ENCODE data around the gene BANP.
"Not testable (repeated sequence)": the region's sequence is repeated elsewhere in the genome, so short reads cannot be mapped to it uniquely, and the experiment has no call there.

BANP gene

GRCh38 chr16:87921236-87921773 is 29.9 kb upstream of the BANP start:
- Mint-ChIP-seq H3K27ac (no peak overlapping the region), H3K9me3 (no peaks in the 10 kb centered on the region), H3K36me3 (no peaks in the 10 kb centered on the region), H3K4me3 (no peak overlapping the region), H3K27me3 (peaks cover 58% of the 10 kb centered on the region), H3K4me1 (peaks cover 6% of the 10 kb centered on the region)
- CTCF ChIA-PET = interaction anchor here (0.9 kb wide), 1 partner anchor 10 kb away, joined by 3 read pairs; no protein-coding TSS in a partner anchor
- no peak for DNase-seq

DNA sequence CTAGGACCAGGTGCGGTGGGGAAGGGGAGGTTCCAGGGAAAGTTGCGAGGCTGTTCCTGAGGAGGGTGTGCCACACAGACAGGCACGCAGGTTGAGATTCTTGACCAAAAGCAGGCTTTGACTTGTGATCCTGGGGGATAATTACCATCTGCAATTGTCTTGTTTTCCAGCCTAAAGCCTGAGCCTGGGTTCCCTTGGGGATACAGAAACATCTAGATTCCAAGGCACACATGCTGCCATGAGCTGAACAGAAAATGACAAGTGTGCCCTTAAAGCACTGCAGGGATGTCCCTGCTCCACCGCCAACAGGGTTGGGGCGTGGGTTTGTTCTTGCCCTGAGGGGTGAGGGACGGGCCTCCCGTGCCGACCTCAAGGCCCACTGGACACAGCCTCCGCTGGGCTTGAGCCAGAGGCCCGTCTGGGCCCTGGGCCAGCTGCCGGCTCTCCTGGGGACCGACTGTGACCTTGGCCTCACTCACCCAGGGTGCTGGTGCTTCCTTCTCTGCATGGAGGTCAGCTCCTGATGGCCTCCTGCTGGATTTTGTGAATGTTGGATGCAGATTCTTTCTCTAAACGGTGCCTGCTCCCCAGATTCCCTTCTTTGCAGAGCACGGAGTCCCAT is 28.9 kb upstream of the BANP start:
- H3K36me3 Mint-ChIP-seq = no peaks in the 10 kb centered on the region
- DNase-seq = no peak
- H3K9me3 Mint-ChIP-seq = no peaks in the 10 kb centered on the region
- peaks cover 9% of the 10 kb centered on the region for H3K4me1 Mint-ChIP-seq
- no peak overlapping the region for H3K27ac Mint-ChIP-seq
- CTCF ChIA-PET = no interaction called here
- no peak overlapping the region for H3K4me3 Mint-ChIP-seq
- peaks cover 68% of the 10 kb centered on the region for H3K27me3 Mint-ChIP-seq

GRCh38 chr16:87924041-87924810 is 27.0 kb upstream of the BANP start:
- CTCF ChIA-PET = no interaction called here
- no peak for DNase-seq
- Mint-ChIP-seq H3K4me1 (peaks cover 5% of the 10 kb centered on the region), H3K27ac (no peak overlapping the region), H3K36me3 (no peaks in the 10 kb centered on the region), H3K4me3 (no peak overlapping the region), H3K27me3 (peaks cover 64% of the 10 kb centered on the region), H3K9me3 (no peaks in the 10 kb centered on the region)

GRCh38 chr16:87924811-87925670 is 26.2 kb upstream of the BANP start:
- CTCF ChIA-PET = interaction anchor here (1.0 to 1.7 kb wide), 3 partner anchors 9 to 146 kb away, joined by 3 to 5 read pairs (median 3); no protein-coding TSS in a partner anchor
- Mint-ChIP-seq H3K4me3 (no peak overlapping the region), H3K27ac (no peak overlapping the region), H3K4me1 (peaks cover 5% of the 10 kb centered on the region), H3K36me3 (no peaks in the 10 kb centered on the region), H3K27me3 (peaks cover 56% of the 10 kb centered on the region), H3K9me3 (no peaks in the 10 kb centered on the region)
- DNase-seq = no peak

DNA sequence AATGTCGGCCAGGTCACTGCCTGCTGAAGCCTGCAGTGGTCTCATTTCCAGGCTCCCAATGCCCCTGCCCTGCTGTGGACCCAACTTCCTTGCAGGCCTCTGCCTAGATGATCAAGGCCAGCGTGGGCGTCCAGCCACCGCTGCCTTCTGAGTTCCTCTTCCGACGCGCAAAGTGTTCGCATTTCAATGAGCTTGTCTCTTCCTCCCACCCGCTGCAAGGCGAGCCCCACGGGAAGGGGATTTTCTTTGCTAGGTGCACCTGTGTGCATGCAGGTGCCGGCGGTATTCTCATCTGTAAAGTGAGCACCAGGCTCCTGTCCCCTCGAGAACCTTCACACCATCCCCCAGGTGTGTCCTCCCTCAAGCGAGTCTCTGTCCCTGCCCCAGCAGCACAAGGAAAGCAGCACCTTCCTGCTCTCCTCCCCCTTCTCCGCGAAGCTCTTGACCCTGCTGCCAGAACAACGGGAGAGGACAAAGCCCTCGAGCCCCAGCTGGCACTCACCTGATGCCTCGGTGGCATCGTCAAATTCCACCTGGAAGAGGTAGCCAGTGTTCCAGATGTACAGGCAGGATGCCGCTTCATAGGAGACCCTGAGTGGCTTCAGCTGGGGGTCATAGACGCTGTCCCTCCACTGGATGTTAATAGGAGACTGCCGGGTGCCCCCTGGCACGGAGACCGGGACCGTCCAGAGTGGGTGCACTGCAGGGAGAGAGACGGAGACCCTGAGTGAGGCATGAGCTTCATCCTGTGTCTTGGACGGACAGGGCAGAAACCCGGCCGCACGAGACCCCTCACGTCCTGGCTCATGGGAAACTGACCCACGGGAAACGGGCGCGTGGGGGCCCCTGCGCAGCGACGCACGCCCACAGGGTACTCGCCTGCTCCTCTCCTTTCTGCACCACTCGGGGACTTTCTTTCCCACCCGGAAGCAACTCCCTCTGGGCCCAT is 24.7 kb upstream of the BANP start:
- CTCF ChIA-PET = interaction anchor here (1.0 to 1.7 kb wide), 5 partner anchors 11 to 148 kb away, joined by 3 to 5 read pairs (median 3); no protein-coding TSS in a partner anchor
- H3K27ac Mint-ChIP-seq = peak overlapping the region; percentile 52
- H3K4me1 Mint-ChIP-seq = peaks cover 5% of the 10 kb centered on the region
- no peak for DNase-seq
- peaks cover 52% of the 10 kb centered on the region for H3K27me3 Mint-ChIP-seq
- no peak overlapping the region for H3K4me3 Mint-ChIP-seq
- no peaks in the 10 kb centered on the region for H3K36me3 Mint-ChIP-seq
- H3K9me3 Mint-ChIP-seq = no peaks in the 10 kb centered on the region

- Mint-ChIP-seq H3K9me3 (no peaks in the 10 kb centered on the region), H3K4me3 (no peak overlapping the region), H3K4me1 (peaks cover 5% of the 10 kb centered on the region), H3K27ac (no peak overlapping the region), H3K36me3 (no peaks in the 10 kb centered on the region), H3K27me3 (peaks cover 52% of the 10 kb centered on the region)
- CTCF ChIA-PET = interaction anchor here (0.8 to 0.9 kb wide), 2 partner anchors 10 to 21 kb away, joined by 3 read pairs; no protein-coding TSS in a partner anchor
- no peak for DNase-seq
These were observed 24.1 kb upstream of the BANP start for GRCh38 chr16:87927195-87927562.

GRCh38 chr16:87929986-87930385 is 21.2 kb upstream of the BANP start:
- H3K4me1 Mint-ChIP-seq = peaks cover 5% of the 10 kb centered on the region
- no peak for DNase-seq
- no peak overlapping the region for H3K4me3 Mint-ChIP-seq
- CTCF ChIA-PET = no interaction called here
- no peaks in the 10 kb centered on the region for H3K36me3 Mint-ChIP-seq
- H3K27ac Mint-ChIP-seq = no peak overlapping the region
- H3K27me3 Mint-ChIP-seq = peaks cover 39% of the 10 kb centered on the region
- no peaks in the 10 kb centered on the region for H3K9me3 Mint-ChIP-seq

DNA sequence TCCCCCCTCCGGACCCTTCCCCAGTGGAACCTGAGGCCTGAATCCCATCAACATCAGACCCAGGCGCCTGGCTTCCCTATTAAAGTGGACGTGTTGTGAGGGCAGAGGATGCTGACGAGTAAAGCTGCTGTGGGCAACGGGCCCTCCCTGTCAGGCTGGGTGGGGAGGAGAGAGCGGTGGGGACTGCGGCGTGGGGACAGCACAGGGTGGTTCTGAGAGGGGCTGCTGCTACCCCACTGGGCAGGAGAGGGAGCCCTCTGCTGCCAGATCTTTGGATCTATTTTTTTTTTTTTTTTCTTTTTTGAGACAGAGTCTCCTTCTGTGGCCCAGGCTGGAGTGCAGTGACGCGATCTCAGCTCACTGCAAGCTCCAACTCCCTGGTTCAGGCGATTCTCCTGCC is 20.8 kb upstream of the BANP start:
- CTCF ChIA-PET = interaction anchor here (0.6 to 0.7 kb wide), 2 partner anchors 28 to 139 kb away, joined by 3 to 5 read pairs; no protein-coding TSS in a partner anchor
- Mint-ChIP-seq H3K4me1 (peaks cover 5% of the 10 kb centered on the region), H3K27me3 (peaks cover 39% of the 10 kb centered on the region), H3K9me3 (no peaks in the 10 kb centered on the region), H3K4me3 (no peak overlapping the region), H3K27ac (no peak overlapping the region), H3K36me3 (no peaks in the 10 kb centered on the region)
- DNase-seq = no peak

DNA sequence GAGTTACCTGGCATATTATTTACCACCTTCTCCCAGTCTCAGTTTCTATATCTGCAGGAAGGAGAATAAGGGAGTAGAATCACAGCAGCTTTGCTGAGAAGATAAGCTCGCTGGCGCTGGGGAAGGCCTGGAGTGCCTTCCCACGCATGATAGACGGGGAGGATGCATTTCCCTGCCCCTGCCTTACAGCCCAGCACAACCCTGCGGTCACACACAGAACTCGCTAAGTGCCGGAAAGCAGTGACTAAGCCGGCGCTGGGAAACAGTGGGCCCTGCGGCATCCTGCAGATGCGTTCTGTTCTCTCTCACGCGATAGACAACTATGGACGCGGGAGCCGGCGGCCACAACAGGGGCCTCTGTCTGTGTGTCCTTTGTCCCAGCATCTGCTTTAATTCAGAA is 19.7 kb upstream of the BANP start:
- no peak overlapping the region for H3K27ac Mint-ChIP-seq

DNA sequence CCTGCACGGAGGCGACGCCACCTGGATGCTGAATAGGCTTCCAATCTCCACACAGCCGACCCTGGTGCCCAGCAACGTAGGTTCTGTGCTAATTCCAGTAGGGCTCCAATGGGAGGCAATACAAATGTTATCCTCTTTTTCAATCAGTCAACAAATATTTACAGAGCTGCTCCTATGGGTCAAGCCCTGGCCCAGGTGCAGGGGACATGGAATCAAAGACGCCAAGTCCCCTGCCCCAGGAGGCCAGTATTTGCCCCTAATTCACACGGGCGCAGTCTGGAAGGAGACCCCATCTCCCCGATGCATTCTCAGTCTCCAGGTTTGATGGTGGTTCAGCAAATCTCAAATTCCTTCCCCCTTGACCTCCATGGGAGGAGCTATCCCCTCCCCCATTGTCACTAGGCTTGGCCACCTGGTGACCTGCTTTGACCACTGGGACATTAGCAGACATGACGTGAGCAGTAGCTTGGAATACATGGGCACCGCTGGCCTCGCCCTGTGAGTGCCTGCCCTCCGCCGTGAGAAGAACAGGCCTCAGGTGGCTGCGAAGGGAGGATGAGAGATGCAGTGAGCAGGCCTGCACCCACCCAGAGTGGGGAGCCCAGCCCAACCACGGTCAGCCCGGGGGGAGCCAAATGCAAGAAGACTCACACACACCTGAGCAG is 18.6 kb upstream of the BANP start:
- H3K36me3 Mint-ChIP-seq, DNase-seq, H3K4me3 Mint-ChIP-seq, CTCF ChIA-PET, H3K27ac Mint-ChIP-seq, H3K4me1 Mint-ChIP-seq, H3K9me3 Mint-ChIP-seq: not testable (repeated sequence)
- peaks cover 33% of the 10 kb centered on the region for H3K27me3 Mint-ChIP-seq

More for the DNA sequence above, 19.7 kb upstream of the BANP start:
- Mint-ChIP-seq H3K27me3 (peaks cover 33% of the 10 kb centered on the region), H3K36me3 (no peaks in the 10 kb centered on the region), H3K4me3 (no peak overlapping the region), H3K9me3 (no peaks in the 10 kb centered on the region), H3K4me1 (peaks cover 1% of the 10 kb centered on the region)
- no peak for DNase-seq
- CTCF ChIA-PET = no interaction called here

GRCh38 chr16:87933140-87933495 is 18.1 kb upstream of the BANP start:
- CTCF ChIA-PET = no interaction called here
- H3K4me1 Mint-ChIP-seq = no peaks in the 10 kb centered on the region
- no peaks in the 10 kb centered on the region for H3K36me3 Mint-ChIP-seq
- H3K27ac Mint-ChIP-seq = no peak overlapping the region
- no peaks in the 10 kb centered on the region for H3K9me3 Mint-ChIP-seq
- no peak overlapping the region for H3K4me3 Mint-ChIP-seq
- H3K27me3 Mint-ChIP-seq = peaks cover 30% of the 10 kb centered on the region
- DNase-seq = no peak

- DNase-seq, CTCF ChIA-PET, H3K27ac Mint-ChIP-seq, H3K9me3 Mint-ChIP-seq, H3K4me3 Mint-ChIP-seq, H3K36me3 Mint-ChIP-seq, H3K4me1 Mint-ChIP-seq: not testable (repeated sequence)
- peaks cover 28% of the 10 kb centered on the region for H3K27me3 Mint-ChIP-seq
These were observed 16.3 kb upstream of the BANP start for GRCh38 chr16:87934752-87935425.

GRCh38 chr16:87936016-87936374 is 15.2 kb upstream of the BANP start:
- H3K4me1 Mint-ChIP-seq, CTCF ChIA-PET, DNase-seq, H3K27ac Mint-ChIP-seq, H3K36me3 Mint-ChIP-seq, H3K9me3 Mint-ChIP-seq, H3K4me3 Mint-ChIP-seq: not testable (repeated sequence)
- peaks cover 28% of the 10 kb centered on the region for H3K27me3 Mint-ChIP-seq

Data from activated naive CD4-positive, alpha-beta T cell treated with anti-CD3 and anti-CD28 coated beads, Interleukin-2, amount 10 ng/mL, durations not matched to agents 7 days and 5 days (primary cell).